Upper lobe of right lung (tissue), 1 donor: ENCODE data around the gene UBE2H. TPM values are rescaled to one million over a fixed set of nuclear protein-coding genes. Genes with fewer than 3 reads are reported as not detected.
A peak's percentile ranks its signal among the peaks of the same experiment; 100 is the strongest.
"Not testable (repeated sequence)": the region's sequence is repeated elsewhere in the genome, so short reads cannot be mapped to it uniquely, and the experiment has no call there.

Experiments used
- ATAC-seq: fragments of 200-7000 bp; cut with Tn5 transposase; one replicate; pipeline ENCODE4 v1.9.1; 2020; ENCODE audit warnings: mild to moderate bottlenecking, moderate library complexity
- DNase-seq: peaks from one replicate; pipeline ENCODE4 v3.0.0-alpha.2; 2020
- H3K27ac ChIP-seq: fragments of 200-600 bp; one replicate; pipeline ENCODE4 v1.8.0; 2022
- H3K27me3 ChIP-seq: fragments of 200-600 bp; one replicate; pipeline ENCODE4 v1.8.0; 2022; ENCODE audit warnings: mild to moderate bottlenecking
- H3K36me3 ChIP-seq: fragments of 200-600 bp; one replicate; pipeline ENCODE4 v1.8.0; 2022
- H3K4me1 ChIP-seq: fragments of 200-600 bp; one replicate; pipeline ENCODE4 v1.8.0; 2022
- H3K4me3 ChIP-seq: fragments of 200-600 bp; one replicate; pipeline ENCODE4 v1.8.0; 2022; ENCODE audit warnings: mild to moderate bottlenecking
- H3K9me3 ChIP-seq: fragments of 200-600 bp; one replicate; pipeline ENCODE4 v1.8.0; 2022
- CTCF ChIP-seq: fragments of 200-600 bp; IDR thresholded peaks from one replicate; pipeline ENCODE4 v1.8.0; 2022; ENCODE audit warnings: antibody characterized with exemption
- intact Hi-C: fragments of 100-400 bp; cut with DNase I; formaldehyde crosslinking; loops from one replicate; pipeline ENCODE4 v1.11.0; 2022
- total RNA-seq: library from RNA; stranded (reverse); fragmentation: NEBNext Ultra II Directional; extraction: Animal tissue kit (Norgen Biotek cat#: 25700); gene quantifications from one replicate; pipeline ENCODE4 v1.2.1, GENCODE V29; 2021
- donor health status: DM: no; HTN: yes; CAD: no; lungs with severe emphysema.

The UBE2H gene
- total RNA-seq, 1 donor from 2014 or later = 69.1 TPM

GRCh38 chr7:129840757-129841156 is 112.0 kb downstream of the UBE2H start:
- no peak overlapping the region for H3K27ac ChIP-seq
- DNase-seq (no peak), ATAC-seq (no peak)
- H3K4me3 ChIP-seq = no peak overlapping the region
- no peak for TF ChIP-seq CTCF
- H3K4me1 ChIP-seq = peaks cover 12% of the 10 kb centered on the region
- H3K9me3 ChIP-seq = no peaks in the 10 kb centered on the region
- intact Hi-C loops = no loop called here
- H3K27me3 ChIP-seq = no peaks in the 10 kb centered on the region
- peaks cover 22% of the 10 kb centered on the region for H3K36me3 ChIP-seq

- H3K4me3 ChIP-seq = no peak overlapping the region
- no peaks in the 10 kb centered on the region for H3K9me3 ChIP-seq
- TF ChIP-seq CTCF = no peak
- DNase-seq (no peak), ATAC-seq (no peak)
- H3K36me3 ChIP-seq = peaks cover 49% of the 10 kb centered on the region
- no peak overlapping the region for H3K27ac ChIP-seq
- H3K27me3 ChIP-seq = no peaks in the 10 kb centered on the region
- peaks cover 7% of the 10 kb centered on the region for H3K4me1 ChIP-seq
- intact Hi-C loops = loop anchor here (10.0 kb wide), 1 partner anchor 178 kb away; no protein-coding TSS in a partner anchor
These were observed 115.8 kb downstream of the UBE2H start for GRCh38 chr7:129836983-129837382.

- H3K27ac ChIP-seq = no peak overlapping the region
- DNase-seq = no peak
- intact Hi-C loops = loop anchor here (10.0 kb wide), 1 partner anchor 179 kb away; no protein-coding TSS in a partner anchor
- peaks cover 49% of the 10 kb centered on the region for H3K36me3 ChIP-seq
- no peak for ATAC-seq
- H3K27me3 ChIP-seq = no peaks in the 10 kb centered on the region
- H3K4me1 ChIP-seq = peaks cover 4% of the 10 kb centered on the region
- no peaks in the 10 kb centered on the region for H3K9me3 ChIP-seq
- H3K4me3 ChIP-seq = no peak overlapping the region
- TF ChIP-seq CTCF = no peak
These were observed 117.2 kb downstream of the UBE2H start for GRCh38 chr7:129835569-129835968.

- H3K27ac ChIP-seq, H3K27me3 ChIP-seq, DNase-seq, H3K4me3 ChIP-seq, H3K9me3 ChIP-seq, ATAC-seq: not testable (repeated sequence)
- Histone ChIP-seq H3K4me1 (peaks cover 15% of the 10 kb centered on the region), H3K36me3 (peaks cover 40% of the 10 kb centered on the region)
- intact Hi-C loops = loop anchor here (10.0 kb wide), 1 partner anchor 181 kb away; no protein-coding TSS in a partner anchor
These were observed 119.4 kb downstream of the UBE2H start for GRCh38 chr7:129833353-129833752.

- H3K27me3 ChIP-seq = no peaks in the 10 kb centered on the region
- no peak overlapping the region for H3K27ac ChIP-seq
- peaks cover 15% of the 10 kb centered on the region for H3K4me1 ChIP-seq
- no peak for TF ChIP-seq CTCF
- intact Hi-C loops = loop anchor here (10.0 kb wide), 1 partner anchor 182 kb away; no protein-coding TSS in a partner anchor
- H3K4me3 ChIP-seq = no peak overlapping the region
- DNase-seq (no peak), ATAC-seq (no peak)
- no peaks in the 10 kb centered on the region for H3K9me3 ChIP-seq
- peaks cover 35% of the 10 kb centered on the region for H3K36me3 ChIP-seq
These were observed 120.0 kb downstream of the UBE2H start for GRCh38 chr7:129832701-129833227.

GRCh38 chr7:129832282-129832681 is 120.5 kb downstream of the UBE2H start:
- Histone ChIP-seq H3K9me3 (no peaks in the 10 kb centered on the region), H3K27me3 (no peaks in the 10 kb centered on the region), H3K4me1 (peaks cover 15% of the 10 kb centered on the region), H3K36me3 (peaks cover 30% of the 10 kb centered on the region), H3K27ac (peak overlapping the region; percentile 60), H3K4me3 (no peak overlapping the region)
- intact Hi-C loops = loop anchor here (10.0 kb wide), 1 partner anchor 183 kb away; no protein-coding TSS in a partner anchor
- TF ChIP-seq CTCF = no peak
- DNase-seq (no peak), ATAC-seq (no peak)
